COLO668 (cell line): ENCODE data around the gene IGFBPL1.
"Not testable (repeated sequence)": the region's sequence is repeated elsewhere in the genome, so short reads cannot be mapped to it uniquely, and the experiment has no call there.

Source experiments
- DNase-seq: peaks from one replicate; lab custom pipeline; 2025; ENCODE audit not compliant: unreplicated experiment; lab: John Stamatoyannopoulos, UW

The IGFBPL1 gene

GRCh38 chr9:38401994-38402393 is 22.3 kb downstream of the IGFBPL1 start:
- DNase-seq = no peak

DNA sequence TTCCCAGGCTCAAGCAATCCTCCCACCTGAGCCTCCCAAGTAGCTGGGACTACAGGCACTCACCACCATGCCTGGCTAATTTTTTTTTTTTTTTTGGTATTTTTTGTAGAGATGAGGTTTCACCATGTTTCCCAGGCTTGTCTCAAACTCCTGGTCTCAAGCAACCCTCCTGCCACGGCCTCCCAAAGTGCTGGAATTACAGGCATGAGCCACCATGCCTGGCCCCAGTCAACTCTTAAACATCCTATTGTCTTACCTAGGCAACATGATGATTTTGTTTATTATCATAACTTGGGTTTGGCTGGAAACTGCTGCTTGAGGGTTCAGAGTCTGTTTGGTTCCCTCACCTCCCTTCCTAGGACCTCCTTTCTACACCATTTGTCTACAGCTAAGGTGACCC is 25.1 kb downstream of the IGFBPL1 start:
- DNase-seq = not testable (repeated sequence)

DNA sequence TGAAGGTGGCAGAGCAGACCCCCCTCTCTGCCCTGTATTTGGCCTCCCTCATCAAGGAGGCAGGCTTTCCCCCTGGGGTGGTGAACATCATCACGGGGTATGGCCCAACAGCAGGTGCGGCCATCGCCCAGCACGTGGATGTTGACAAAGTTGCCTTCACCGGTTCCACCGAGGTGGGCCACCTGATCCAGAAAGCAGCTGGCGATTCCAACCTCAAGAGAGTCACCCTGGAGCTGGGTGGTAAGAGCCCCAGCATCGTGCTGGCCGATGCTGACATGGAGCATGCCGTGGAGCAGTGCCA is 27.9 kb downstream of the IGFBPL1 start:
- DNase-seq = no peak

DNA sequence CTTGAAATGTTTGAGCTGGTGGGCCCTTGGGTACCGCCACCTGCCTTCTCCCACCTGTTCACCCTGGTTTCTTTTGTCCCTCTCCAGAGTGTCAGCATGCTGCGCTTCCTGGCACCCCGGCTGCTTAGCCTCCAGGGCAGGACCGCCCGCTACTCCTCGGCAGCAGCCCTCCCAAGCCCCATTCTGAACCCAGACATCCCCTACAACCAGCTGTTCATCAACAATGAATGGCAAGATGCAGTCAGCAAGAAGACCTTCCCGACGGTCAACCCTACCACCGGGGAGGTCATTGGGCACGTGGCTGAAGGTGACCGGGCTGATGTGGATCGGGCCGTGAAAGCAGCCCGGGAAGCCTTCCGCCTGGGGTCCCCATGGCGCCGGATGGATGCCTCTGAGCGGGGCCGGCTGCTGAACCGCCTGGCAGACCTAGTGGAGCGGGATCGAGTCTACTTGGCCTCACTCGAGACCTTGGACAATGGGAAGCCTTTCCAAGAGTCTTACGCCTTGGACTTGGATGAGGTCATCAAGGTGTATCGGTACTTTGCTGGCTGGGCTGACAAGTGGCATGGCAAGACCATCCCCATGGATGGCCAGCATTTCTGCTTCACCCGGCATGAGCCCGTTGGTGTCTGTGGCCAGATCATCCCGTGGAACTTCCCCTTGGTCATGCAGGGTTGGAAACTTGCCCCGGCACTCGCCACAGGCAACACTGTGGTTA is 28.4 kb downstream of the IGFBPL1 start:
- no peak for DNase-seq

DNA sequence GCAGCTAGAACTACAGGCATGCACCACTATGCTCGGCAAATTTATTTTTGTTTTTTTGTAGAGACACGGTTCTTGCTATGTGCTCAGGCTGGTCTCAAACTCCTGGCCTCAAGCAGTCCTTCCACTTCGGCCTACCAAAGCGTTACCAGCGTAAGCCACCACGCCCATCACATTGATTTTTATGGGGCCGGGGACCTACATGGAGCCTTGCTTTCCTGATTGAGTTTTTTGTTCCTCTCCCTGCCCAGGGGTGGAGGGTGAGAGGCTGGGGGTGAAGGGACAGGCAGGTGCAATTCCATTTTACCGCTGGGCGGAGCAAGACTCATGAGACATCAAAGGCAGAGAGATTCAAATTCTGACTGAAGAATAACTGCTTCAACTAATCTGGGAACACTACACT is 29.8 kb downstream of the IGFBPL1 start:
- peak; percentile 25 for DNase-seq

GRCh38 chr9:38393128-38393796 is 31.0 kb downstream of the IGFBPL1 start:
- DNase-seq = no peak

- peak; percentile 93 for DNase-seq
These were observed 31.8 kb downstream of the IGFBPL1 start, which contains the start of gene ALDH1B1 for GRCh38 chr9:38392235-38393127. ALDH1B1 (plus strand) TSS chr9:38392702; CDS start chr9:38395749, 3,047 bp downstream.

DNA sequence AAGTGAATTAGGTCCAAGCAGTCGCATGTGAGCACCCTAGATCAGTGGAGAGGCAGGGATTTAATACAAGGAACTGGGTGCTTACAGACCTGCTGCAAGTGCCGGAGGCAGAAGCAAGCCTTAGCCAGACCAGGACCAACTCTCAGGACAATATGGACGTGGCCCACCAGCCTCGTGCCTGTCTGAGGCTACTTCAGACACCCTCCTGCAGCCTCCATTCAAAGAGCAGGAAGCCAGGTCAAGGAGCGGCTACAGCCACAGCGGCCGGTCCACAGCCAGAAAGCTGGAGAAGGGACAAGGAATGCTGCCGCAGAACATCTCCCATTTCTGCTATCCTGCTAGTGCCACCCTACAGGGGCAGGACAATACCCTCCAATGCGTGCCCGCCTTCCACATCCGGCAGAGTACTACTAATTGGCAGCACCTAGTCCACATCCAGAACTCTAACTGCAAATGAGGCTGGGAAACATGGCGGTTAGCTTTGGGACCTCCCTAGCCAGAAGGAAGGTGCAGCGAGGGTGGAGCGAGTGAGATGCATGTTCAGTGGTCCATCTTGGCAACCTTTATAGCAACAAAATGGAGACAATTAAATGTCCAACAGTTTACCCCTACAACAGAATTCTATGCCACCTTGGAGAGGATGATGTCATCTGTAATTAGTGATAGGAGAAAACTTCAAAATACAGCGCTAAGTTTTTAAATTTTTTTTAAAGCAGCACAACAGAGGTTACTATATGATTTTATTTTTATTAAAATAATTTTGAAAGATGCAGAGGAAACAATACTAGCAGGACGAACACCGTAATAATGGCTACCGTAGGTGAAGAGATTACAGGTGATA is 32.8 kb downstream of the IGFBPL1 start:
- DNase-seq = no peak

GRCh38 chr9:38390851-38391250 is 33.4 kb downstream of the IGFBPL1 start:
- no peak for DNase-seq

DNA sequence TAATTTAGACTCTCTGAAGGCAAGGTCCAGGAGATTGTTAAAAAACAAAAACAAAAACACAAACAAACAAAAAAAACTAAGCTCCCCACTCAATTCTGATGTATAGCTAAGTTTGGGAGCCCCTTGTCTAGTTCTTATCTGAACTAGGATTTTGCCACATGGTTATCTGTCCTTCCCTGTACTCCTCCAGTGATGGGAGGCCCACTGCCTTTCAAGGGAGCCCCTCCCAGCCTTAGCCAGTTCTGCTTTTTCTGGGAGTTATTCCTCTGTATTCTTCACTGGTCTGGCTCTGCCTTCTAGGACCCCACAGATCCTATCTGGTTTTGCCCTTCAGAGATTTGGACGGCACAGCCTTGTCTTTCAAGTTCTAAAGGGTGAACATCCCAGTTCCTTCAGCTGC is 33.8 kb downstream of the IGFBPL1 start:
- DNase-seq = no peak

DNA sequence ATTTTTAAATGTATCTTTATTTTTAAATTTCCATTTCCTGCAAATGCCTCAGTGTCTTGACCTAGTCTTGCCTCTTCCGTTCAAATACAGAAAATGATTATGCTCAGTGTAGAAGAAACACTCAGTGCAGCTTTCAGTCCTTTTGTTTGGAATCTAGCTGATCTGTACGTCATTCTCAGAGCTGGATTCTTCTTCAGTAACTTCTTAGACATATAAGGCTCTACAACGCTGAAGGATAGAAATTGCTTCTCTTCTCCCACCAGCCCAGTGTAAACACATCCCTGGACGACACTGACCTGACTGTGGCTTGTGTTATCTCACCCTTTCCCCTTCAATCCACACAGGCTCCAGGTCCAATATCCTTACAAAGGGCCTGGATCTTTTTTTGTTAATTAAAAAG is 34.9 kb downstream of the IGFBPL1 start:
- DNase-seq = no peak

DNA sequence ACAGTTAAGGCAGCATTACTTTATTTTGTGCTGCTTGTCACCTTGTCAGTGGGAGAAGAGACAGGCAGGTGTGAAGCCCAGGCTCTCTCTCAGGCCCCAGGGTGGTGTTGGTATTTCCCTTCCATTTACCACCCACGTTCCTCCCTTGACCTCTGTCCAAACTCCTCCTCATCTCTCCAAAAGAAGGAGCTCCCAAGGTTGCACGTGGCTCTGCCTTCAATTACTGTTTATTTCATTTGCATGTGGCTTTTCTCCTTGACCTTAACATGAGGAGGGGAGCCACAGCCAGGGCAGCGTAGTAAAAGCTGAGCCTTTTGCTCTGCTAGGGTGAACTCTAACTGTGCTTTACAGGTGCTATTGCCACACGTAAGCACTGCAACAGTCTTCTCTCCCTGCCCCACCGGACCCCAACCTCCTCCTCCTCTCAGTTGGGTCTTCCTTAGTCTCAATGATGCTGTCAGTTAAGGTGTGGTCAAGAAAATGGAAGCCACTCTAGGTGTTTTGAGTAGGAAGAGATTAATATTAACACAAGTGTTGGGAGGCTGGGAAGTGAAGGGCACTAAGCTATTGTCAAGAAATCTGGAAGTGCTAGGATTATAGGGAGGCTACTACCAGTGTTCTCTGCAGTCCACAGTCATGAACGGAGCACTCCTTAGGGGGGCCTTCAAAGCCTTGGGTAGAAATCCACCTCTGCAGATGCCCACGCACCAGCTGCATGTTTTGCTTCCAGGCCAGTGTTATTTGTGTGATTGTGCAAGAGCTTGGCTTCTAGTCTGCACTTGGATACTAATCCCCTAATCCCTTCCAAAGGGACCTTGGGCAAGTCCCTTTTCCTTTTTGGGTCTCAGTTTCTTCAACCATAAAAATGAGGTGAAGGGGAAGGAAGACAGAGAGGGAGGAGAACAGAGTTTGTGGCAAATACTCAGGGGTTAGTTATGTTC is 35.7 kb downstream of the IGFBPL1 start:
- DNase-seq = no peak

GRCh38 chr9:38387751-38388150 is 36.5 kb downstream of the IGFBPL1 start:
- no peak for DNase-seq

- DNase-seq = no peak
These were observed 37.2 kb downstream of the IGFBPL1 start for GRCh38 chr9:38387066-38387465.

DNA sequence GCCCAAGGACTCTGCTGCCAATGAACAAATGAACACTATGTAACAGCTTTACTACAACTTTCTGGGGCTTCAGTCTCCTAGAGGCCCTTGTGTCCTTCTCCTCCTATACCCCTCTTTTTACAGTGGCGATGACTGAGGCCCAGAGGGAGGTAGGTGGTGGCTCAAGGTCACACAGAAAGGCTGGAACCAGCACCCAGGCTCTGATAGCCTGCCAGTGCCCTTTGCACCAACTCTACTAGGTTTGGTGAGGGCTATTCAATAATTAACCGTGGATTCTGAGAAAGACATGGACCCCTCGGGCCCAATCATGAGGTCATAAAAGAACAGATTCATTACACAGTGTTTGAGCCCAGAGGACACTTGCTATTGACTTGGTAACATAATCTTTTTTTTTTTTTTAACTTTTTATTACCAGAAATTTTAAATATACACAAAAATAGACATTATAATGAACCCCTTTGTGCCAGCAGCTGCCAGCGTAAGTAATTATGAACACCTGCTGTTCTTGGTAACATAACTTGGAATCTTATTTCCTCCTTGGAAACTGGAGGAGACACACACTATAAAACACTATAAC is 37.8 kb downstream of the IGFBPL1 start:
- DNase-seq = no peak

GRCh38 chr9:38385896-38386295 is 38.4 kb downstream of the IGFBPL1 start:
- no peak for DNase-seq

- no peak for DNase-seq
These were observed 39.0 kb downstream of the IGFBPL1 start for GRCh38 chr9:38384990-38385848.

DNA sequence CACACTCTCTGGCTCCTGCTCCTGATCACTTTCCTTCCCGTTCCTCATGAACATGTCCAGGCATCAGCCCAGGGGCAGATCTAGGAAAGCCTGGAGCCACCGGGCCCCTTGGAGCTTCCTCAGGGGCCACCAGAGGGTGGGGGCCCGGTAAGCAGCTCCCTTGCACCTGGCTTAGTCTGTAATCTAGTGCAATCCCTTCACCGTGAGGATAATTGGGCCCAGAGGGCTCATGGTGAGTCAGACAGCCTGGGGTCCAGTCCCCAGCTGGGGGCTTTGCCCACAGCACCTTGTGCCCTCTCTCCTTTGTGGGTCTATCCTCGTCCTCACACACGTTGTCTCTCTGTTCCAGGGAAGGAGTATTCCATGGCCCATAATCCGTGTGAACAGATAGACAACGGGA is 42.1 kb downstream of the IGFBPL1 start:
- no peak for DNase-seq
